T follicular helper cell (primary cell): ENCODE data around the gene ZFP28.

Experiments
- DNase-seq: peaks from one replicate; pipeline ENCODE4 v3.0.0-alpha.2; 2020; ENCODE audit warnings: low read depth
- total RNA-seq, 2 experiments: gene quantifications; one replicate each; lab custom pipeline; 2026; lab: John Stamatoyannopoulos, UW

ZFP28 gene
- total RNA-seq = 6.6 to 19.3 reads per million in 2 experiments

GRCh38 chr19:56538761-56539263 lies at the start of gene ZFP28:
Gene ZFP28 (plus strand): TSS chr19:56538948. CDS start chr19:56539019, 71 bp downstream.
- DNase-seq = no peak

- no peak for DNase-seq
Measured at GRCh38 chr19:56491399-56491798, 47.3 kb upstream of the ZFP28 start.

DNA sequence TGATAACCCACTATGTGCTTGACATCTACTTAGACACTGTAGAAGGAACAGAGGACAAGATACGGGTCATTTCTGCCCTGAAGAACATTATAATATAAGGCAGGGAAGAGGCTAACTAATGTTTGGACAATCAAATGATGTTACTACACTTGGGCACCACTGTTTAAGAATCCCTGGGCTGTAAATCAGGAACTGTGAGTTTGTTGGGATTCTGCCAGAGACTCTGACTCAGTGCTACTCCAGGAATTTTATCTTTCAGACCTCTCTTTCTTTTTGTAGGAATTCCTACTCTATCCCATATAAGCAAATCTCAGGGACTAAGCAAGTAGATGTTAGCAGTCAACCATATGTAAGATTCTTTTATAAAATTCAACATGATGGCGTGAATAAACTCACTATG lies 34.2 kb upstream of the ZFP28 start:
- no peak for DNase-seq

DNA sequence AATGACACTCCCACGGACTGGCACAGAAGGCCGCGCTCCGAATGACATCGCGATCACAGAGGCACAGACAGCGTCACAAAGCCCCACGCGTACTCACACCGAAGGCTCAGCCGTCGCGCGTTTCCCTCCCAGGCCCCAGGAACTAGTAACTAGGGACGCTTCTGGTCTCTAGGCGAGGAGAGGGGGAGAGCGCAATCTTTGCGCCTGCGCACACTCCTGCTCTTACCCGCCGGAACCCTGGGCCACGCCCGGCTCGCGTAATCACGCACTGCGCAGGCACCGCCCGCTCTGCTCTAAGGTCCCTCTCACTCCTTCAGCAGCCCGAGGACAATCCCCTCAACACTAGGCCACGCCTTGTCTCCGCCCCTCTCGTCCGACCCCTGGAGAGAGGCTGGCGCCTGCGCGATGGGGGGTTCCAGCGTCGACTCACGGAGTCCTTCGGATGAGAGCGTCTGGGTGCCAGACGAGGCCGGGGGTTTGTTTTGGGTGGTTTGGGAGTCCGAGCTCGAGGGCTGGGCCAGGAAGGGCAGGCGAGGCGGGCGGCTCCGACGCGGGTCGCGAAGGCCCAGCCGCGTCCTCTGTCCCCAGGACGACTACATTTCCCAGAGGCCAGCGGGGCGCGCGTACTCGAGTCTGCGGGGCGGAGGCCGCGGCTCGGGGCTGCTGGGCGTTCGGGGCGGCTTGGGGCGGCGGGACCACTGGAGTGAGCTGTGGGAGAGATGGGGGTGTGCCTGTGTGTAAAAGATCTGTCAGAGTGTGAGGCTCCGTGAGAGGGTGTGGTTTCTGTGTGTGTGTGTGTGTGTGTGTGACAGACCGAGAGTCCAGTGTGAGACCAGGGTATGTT lies 31.1 kb upstream of the ZFP28 start, which contains the start of gene ZNF471:
ZNF471 (plus strand) TSS at position 410 of the 844 bp plus-strand sequence. CDS start 3,717 bp downstream, outside the sequence.
- peak; percentile 55 for DNase-seq

- no peak for DNase-seq
Measured at GRCh38 chr19:56508290-56508778, 30.4 kb upstream of the ZFP28 start.

- DNase-seq = no peak
Measured at GRCh38 chr19:56525214-56525860, 13.4 kb upstream of the ZFP28 start.

DNA sequence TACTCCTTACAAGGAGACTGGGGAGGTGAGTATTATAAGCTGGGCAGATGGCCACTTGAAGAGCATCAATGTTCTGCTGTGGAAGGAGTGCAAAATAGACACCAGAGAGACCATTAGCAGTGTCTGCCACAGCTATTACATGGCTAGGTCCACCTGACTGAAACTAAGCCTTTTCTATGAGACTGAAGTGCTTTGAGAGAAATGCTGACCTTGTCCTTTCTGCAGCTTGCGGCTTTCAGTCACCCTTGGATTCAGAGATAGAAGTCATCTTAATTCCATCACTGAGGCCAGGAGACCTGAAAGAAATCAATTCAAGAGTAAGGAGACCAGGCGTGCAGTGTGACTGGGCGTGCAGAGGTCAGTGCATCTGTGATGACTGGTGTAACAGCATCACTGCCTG lies 1.3 kb upstream of the ZFP28 start:
- DNase-seq = no peak

- DNase-seq = peak; percentile 75
Measured at GRCh38 chr19:56538254-56538760, 441 bp upstream of the ZFP28 start.

DNA sequence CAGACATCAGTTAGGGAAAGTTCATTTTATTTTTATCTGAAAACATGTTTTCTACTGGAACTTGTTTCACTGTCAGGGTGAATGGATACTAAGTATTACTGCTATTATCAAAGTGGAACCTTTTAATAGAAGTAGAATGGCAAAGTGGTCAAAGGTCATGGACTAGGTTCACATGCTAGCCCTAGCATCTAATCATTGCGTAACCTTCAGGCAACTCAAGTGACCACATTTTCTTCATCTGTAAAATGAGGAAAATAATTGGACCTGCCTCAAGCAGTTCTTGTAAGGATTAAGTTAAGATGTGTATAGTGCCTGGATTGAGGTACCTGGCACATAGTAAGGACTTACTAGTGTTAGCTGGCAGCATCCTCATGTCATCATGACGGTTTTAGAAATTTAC lies 5.0 kb downstream of the ZFP28 start:
- DNase-seq = no peak

- no peak for DNase-seq
Measured at GRCh38 chr19:56547535-56547934, 8.8 kb downstream of the ZFP28 start.

DNA sequence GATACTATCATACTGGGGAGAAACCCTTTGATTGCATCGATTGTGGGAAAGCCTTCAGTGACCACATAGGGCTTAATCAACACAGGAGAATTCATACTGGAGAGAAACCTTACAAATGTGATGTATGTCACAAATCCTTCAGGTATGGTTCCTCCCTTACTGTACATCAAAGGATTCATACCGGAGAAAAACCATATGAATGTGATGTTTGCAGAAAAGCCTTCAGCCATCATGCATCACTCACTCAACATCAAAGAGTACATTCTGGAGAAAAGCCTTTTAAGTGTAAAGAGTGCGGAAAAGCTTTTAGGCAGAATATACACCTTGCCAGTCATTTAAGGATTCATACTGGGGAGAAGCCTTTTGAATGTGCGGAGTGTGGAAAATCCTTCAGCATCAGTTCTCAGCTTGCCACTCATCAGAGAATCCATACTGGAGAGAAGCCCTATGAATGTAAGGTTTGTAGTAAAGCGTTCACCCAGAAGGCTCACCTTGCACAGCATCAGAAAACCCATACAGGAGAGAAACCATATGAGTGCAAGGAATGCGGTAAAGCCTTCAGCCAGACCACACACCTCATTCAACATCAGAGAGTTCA lies 15.6 kb downstream of the ZFP28 start:
- no peak for DNase-seq

GRCh38 chr19:56562766-56563165 lies 24.0 kb downstream of the ZFP28 start:
- DNase-seq = no peak

DNA sequence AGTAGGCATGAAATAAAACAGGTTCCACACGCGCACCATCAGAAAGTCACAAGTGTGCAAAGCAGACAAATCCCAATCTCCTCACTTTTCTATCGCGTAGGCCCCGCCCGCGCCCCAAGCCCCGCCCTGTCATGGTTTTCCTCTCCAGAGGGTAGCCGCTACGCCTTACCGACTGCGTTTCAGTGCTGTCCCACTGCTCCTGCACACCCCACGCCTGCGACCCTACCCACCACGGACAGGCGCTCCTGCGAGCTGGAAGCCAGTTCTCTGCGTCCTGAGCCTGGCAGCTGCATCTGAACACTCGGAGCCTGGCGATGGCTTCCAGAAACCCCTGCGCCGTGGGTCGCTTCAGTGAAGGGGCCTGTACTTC lies 28.1 kb downstream of the ZFP28 start:
- DNase-seq = peak; percentile 1

GRCh38 chr19:56567274-56568120 lies 28.7 kb downstream of the ZFP28 start, which contains the start of gene ZNF470:
Gene ZNF470 (plus strand): TSS chr19:56567468. CDS start chr19:56570312, 2,844 bp downstream.
- peak; percentile 75 for DNase-seq

DNA sequence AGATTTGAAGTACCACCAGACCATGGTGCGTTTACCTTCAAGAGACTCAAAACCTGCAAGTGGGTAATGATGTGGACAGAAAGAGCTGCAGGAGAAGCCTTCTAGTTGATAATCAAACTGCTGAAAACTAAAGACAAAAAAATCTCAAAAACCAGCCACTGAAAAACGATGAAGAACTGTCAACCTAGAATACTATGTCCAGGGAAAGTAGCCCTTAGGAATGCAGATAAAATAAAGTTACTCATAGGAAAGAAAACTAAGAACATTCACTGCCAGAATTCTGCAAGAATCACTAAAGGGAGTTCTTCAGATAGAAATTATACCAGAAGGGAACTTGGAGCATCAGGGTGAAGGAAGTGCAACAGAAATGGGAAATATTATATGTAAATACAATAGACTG lies 33.8 kb downstream of the ZFP28 start:
- no peak for DNase-seq

GRCh38 chr19:56573914-56574313 lies 35.2 kb downstream of the ZFP28 start:
- no peak for DNase-seq

DNA sequence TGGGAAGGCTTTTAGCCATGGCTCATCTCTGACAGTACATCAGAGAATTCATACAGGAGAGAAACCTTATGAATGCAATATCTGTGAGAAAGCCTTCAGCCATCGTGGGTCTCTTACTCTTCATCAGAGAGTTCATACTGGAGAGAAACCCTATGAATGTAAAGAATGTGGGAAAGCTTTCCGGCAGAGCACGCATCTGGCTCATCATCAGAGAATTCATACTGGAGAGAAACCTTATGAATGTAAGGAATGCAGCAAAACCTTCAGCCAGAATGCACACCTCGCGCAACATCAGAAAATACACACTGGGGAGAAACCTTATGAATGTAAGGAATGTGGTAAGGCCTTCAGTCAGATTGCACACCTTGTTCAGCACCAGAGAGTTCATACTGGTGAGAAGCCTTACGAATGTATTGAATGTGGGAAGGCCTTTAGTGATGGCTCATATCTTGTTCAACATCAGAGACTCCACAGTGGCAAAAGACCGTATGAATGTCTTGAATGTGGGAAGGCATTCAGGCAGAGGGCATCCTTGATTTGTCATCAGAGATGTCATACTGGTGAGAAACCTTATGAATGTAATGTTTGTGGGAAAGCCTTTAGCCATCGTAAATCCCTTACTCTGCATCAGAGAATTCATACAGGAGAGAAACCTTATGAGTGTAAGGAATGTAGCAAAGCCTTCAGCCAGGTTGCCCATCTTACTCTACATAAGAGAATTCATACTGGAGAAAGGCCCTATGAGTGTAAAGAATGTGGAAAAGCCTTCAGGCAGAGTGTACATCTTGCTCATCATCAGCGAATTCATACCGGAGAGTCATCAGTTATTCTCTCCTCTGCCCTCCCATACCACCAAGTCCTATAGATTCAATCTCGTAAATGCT lies 39.2 kb downstream of the ZFP28 start:
- no peak for DNase-seq

GRCh38 chr19:56594446-56594782 lies 55.7 kb downstream of the ZFP28 start:
- no peak for DNase-seq

- DNase-seq = peak; percentile 74
Measured at GRCh38 chr19:56594783-56595547, 56.2 kb downstream of the ZFP28 start, which contains the start of gene ZNF71. Gene ZNF71 (plus strand): TSS chr19:56595302. CDS start chr19:56601559, 6,257 bp downstream.
